Liver (tissue), 9 donors: ENCODE data around the gene PPP1R14C. TPM values are rescaled to one million over a fixed set of nuclear protein-coding genes. Genes with fewer than 3 reads are reported as not detected.

Experiments
- DNase-seq: peaks from one replicate; pipeline ENCODE4 v3.0.0-alpha.2; 2017; ENCODE audit warnings: low spot score
- H3K27ac ChIP-seq, 2 donors: one replicate each; pipeline ENCODE4 v1.7.0; 2013; ENCODE audit warnings: inconsistent platforms in 2 of 2, low read length in 2 of 2, control low read depth in 1 of 2, low read depth in 1 of 2, mild to moderate bottlenecking in 1 of 2
- H3K27me3 ChIP-seq, 4 donors: one replicate each; pipeline versions ENCODE4 v1.6.1 to v1.7.0; 2013; ENCODE audit warnings: low read length in 3 of 4, inconsistent platforms in 1 of 4, mild to moderate bottlenecking in 1 of 4, moderate library complexity in 1 of 4; ENCODE audit not compliant: control insufficient read depth in 4 of 4, insufficient read depth in 4 of 4
- H3K36me3 ChIP-seq, 4 donors: one replicate each; pipeline versions ENCODE4 v1.6.1 to v1.7.0; 2013; ENCODE audit warnings: low read length in 3 of 4, mild to moderate bottlenecking in 3 of 4, low read depth in 1 of 4, moderate library complexity in 1 of 4; ENCODE audit not compliant: control insufficient read depth in 4 of 4, insufficient read depth in 3 of 4
- H3K4me1 ChIP-seq, 4 donors: one replicate each; pipeline versions ENCODE4 v1.6.1 to v1.7.0; 2013; ENCODE audit warnings: low read length in 3 of 4, mild to moderate bottlenecking in 3 of 4, moderate library complexity in 1 of 4; ENCODE audit not compliant: control insufficient read depth in 4 of 4, insufficient read depth in 4 of 4
- H3K4me3 ChIP-seq, 3 donors: one replicate each; pipeline versions ENCODE4 v1.6.1 to v1.7.0; 2013; ENCODE audit warnings: low read length in 3 of 3, control low read depth in 1 of 3, low read depth in 1 of 3, mild to moderate bottlenecking in 1 of 3
- H3K9ac ChIP-seq, 2 donors: one replicate each; pipeline ENCODE4 v1.7.0; 2013; ENCODE audit warnings: low read length in 2 of 2, mild to moderate bottlenecking in 2 of 2, moderate library complexity in 2 of 2, control low read depth in 1 of 2, low read depth in 1 of 2
- H3K9me3 ChIP-seq, 4 donors: one replicate each; pipeline versions ENCODE4 v1.6.1 to v1.7.0; 2013; ENCODE audit warnings: low read length in 3 of 4; ENCODE audit not compliant: control insufficient read depth in 4 of 4
- ATF3 ChIP-seq: IDR thresholded peaks from 2 replicates; pipeline ENCODE4 v1.6.1; 2016; ENCODE audit warnings: antibody characterized with exemption
- EGR1 ChIP-seq, 2 donors: IDR thresholded peaks; 2 replicates each; pipeline ENCODE4 v1.6.1; 2016 to 2018; ENCODE audit warnings: antibody characterized with exemption in 2 of 2, low read depth in 2 of 2
- FOXA1 ChIP-seq: IDR thresholded peaks from 2 replicates; pipeline ENCODE4 v1.6.1; 2016; ENCODE audit warnings: antibody characterized with exemption
- FOXA2 ChIP-seq: IDR thresholded peaks from 2 replicates; pipeline ENCODE4 v1.6.1; 2016; ENCODE audit warnings: antibody characterized with exemption
- GABPA ChIP-seq, 2 donors: IDR thresholded peaks in 1 of 2; conservative IDR thresholded peaks in 1 of 2; 2 replicates each; pipeline ENCODE4 v1.6.1; 2016; ENCODE audit warnings: antibody characterized with exemption in 2 of 2, mild to moderate bottlenecking in 1 of 2, moderate library complexity in 1 of 2
- HNF4G ChIP-seq: IDR thresholded peaks from 2 replicates; pipeline ENCODE4 v1.6.1; 2016; ENCODE audit warnings: antibody characterized with exemption
- MAX ChIP-seq: IDR thresholded peaks from 2 replicates; pipeline ENCODE4 v1.6.1; 2016; ENCODE audit warnings: antibody characterized with exemption
- NR2F2 ChIP-seq: IDR thresholded peaks from 2 replicates; pipeline ENCODE4 v1.6.1; 2016; ENCODE audit warnings: antibody characterized with exemption
- REST ChIP-seq: IDR thresholded peaks from 2 replicates; pipeline ENCODE4 v1.6.1; 2016; ENCODE audit warnings: antibody characterized with exemption, mild to moderate bottlenecking
- RXRA ChIP-seq, 2 donors: IDR thresholded peaks; 2 replicates each; pipeline ENCODE4 v1.6.1; 2017 to 2018; ENCODE audit warnings: antibody characterized with exemption in 2 of 2, mild to moderate bottlenecking in 1 of 2
- YY1 ChIP-seq: IDR thresholded peaks from 2 replicates; pipeline ENCODE4 v1.6.1; 2016; ENCODE audit warnings: antibody characterized with exemption, mild to moderate bottlenecking
- ZBTB33 ChIP-seq: IDR thresholded peaks from 2 replicates; pipeline ENCODE4 v1.6.1; 2016; ENCODE audit warnings: antibody characterized with exemption
- WGBS: extraction: QIAGEN DNeasy Blood & Tissue Kit; methylation state at CpG from one replicate; pipeline ENCODE4 v1.1.7; 2013; 5-methylcytosine and 5-hydroxymethylcytosine counted together
- polyA plus RNA-seq, 2 donors: library from polyadenylated mRNA; stranded (reverse) in 1 of 2; unstranded in 1 of 2; fragments of 200-250 nt in 1 of 2; fragments of >200 nt in 1 of 2; fragmentation: Nextera tagmentation in 1 of 2; extraction: Ambion mirVana in 1 of 2; gene quantifications; one replicate each; pipeline versions ENCODE4 v1.2.1 to v1.2.3, GENCODE V29; 2013 to 2015
- total RNA-seq, 2 donors: library from RNA; depleted of rRNA; stranded (reverse); fragments of >200 nt; gene quantifications; one replicate each; pipeline ENCODE4 v1.2.3, GENCODE V29; 2014
- TF ChIP-seq, protein P1 (sequence below): fragments of 150-350 bp; IDR thresholded peaks from 2 replicates; pipeline ENCODE4 v1.5.1; 2017; ENCODE audit warnings: improper control_type of control experiment, low read depth, low read length; ENCODE audit not compliant: missing input control
- donor health status: healthy.
- donor health status: healthy.
- donor health status: healthy.
- donor health status: healthy.
- donor health status: healthy.

The PPP1R14C gene
- total and polyA plus RNA-seq, 4 donors = 0.05 TPM; not detected in 3

GRCh38 chr6:150236544-150236943 lies 93.7 kb downstream of the PPP1R14C start:
- no peak overlapping the region for H3K4me3 ChIP-seq
- no peak for TF ChIP-seq YY1
- no peak for TF ChIP-seq ATF3
- no peak for TF ChIP-seq EGR1 (IDR thresholded peaks at IDR 0.05; ENCODE audit: low read depth in 2 of 2)
- no peak for TF ChIP-seq FOXA1
- TF ChIP-seq, protein P1, sequence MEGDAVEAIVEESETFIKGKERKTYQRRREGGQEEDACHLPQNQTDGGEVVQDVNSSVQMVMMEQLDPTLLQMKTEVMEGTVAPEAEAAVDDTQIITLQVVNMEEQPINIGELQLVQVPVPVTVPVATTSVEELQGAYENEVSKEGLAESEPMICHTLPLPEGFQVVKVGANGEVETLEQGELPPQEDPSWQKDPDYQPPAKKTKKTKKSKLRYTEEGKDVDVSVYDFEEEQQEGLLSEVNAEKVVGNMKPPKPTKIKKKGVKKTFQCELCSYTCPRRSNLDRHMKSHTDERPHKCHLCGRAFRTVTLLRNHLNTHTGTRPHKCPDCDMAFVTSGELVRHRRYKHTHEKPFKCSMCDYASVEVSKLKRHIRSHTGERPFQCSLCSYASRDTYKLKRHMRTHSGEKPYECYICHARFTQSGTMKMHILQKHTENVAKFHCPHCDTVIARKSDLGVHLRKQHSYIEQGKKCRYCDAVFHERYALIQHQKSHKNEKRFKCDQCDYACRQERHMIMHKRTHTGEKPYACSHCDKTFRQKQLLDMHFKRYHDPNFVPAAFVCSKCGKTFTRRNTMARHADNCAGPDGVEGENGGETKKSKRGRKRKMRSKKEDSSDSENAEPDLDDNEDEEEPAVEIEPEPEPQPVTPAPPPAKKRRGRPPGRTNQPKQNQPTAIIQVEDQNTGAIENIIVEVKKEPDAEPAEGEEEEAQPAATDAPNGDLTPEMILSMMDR = no peak
- no peak for TF ChIP-seq MAX
- TF ChIP-seq RXRA (IDR thresholded peaks at IDR 0.05) = no peak
- TF ChIP-seq ZBTB33 = no peak
- no peaks in the 10 kb centered on the region for H3K27me3 ChIP-seq
- DNase-seq = no peak
- 81% methylated on average over 9 of the region's 9 CpGs for WGBS
- peaks cover 0 to 3% (median 0%) of the 10 kb centered on the region in 4 donors for H3K4me1 ChIP-seq
- no peaks in the 10 kb centered on the region for H3K36me3 ChIP-seq
- no peak overlapping the region for H3K27ac ChIP-seq
- no peak overlapping the region for H3K9ac ChIP-seq
- H3K9me3 ChIP-seq = no peaks in the 10 kb centered on the region

DNA sequence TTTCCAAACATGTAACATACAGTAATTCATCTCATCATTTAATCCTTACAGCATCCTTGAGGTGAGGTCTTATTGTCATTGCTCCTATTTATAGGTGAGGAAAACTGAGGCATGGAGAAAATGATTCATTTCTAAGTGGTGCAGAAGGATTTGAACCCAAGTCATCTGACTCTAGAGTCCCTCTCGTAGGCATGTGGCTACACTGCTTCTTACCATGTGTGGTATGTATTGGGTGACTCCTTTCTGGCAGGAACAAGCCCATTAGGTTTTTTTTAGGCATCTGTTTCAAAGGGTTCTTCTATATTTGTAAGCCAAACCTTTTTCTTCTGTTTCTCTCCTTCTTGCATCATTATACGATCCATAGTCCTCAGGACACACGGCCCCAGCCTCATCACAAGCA lies 94.8 kb downstream of the PPP1R14C start:
- no peak overlapping the region for H3K4me3 ChIP-seq
- no peak for DNase-seq
- no peaks in the 10 kb centered on the region for H3K9me3 ChIP-seq
- 85% methylated on average over 3 of the region's 3 CpGs for WGBS
- no peak overlapping the region for H3K27ac ChIP-seq
- H3K36me3 ChIP-seq = no peaks in the 10 kb centered on the region
- no peaks in the 10 kb centered on the region for H3K27me3 ChIP-seq
- no peak overlapping the region for H3K9ac ChIP-seq
- TF ChIP-seq MAX = no peak
- no peak for TF ChIP-seq NR2F2
- TF ChIP-seq YY1 = no peak
- TF ChIP-seq REST = no peak
- no peak for TF ChIP-seq FOXA2
- TF ChIP-seq RXRA (IDR thresholded peaks at IDR 0.05) = no peak
- no peak for TF ChIP-seq ZBTB33
- no peak for TF ChIP-seq GABPA (IDR thresholded peaks at IDR 0.05 in 1 of 2, conservative IDR thresholded peaks at IDR 0.05 in 1 of 2)
- no peak for TF ChIP-seq HNF4G
- H3K4me1 ChIP-seq = peaks cover 0 to 3% (median 0%) of the 10 kb centered on the region in 4 donors
